Bronchial epithelial cell (primary cell): Measurements from ENCODE around the gene NSDHL. TPM values are rescaled to one million over a fixed set of nuclear protein-coding genes. Genes with fewer than 3 reads are reported as not detected.

Source experiments
- DNase-seq: peaks from one replicate; pipeline ENCODE4 v3.0.0-alpha.2; 2010; ENCODE audit warnings: low read depth
- FAIRE-seq: peaks from 2 replicates; lab custom pipeline; 2011; peaks lifted over from hg19 to GRCh38; lab: Jason Lieb, UNC
- H3K27me3 ChIP-seq: 2 replicates; pipeline ENCODE4 v1.5.1; 2011; ENCODE audit warnings: low read length; ENCODE audit not compliant: control insufficient read depth, insufficient read depth
- H3K36me3 ChIP-seq: 2 replicates; pipeline ENCODE4 v1.5.1; 2011; ENCODE audit warnings: low read length; ENCODE audit not compliant: control insufficient read depth, insufficient read depth
- H3K4me3 ChIP-seq: 2 replicates; pipeline ENCODE4 v1.5.1; 2011; ENCODE audit warnings: mild to moderate bottlenecking, low read depth, low read length, control low read depth
- total RNA-seq: library from RNA; depleted of rRNA; stranded (reverse); fragments of >200 nt; gene quantifications from 2 replicates; pipeline ENCODE4 v1.2.1, GENCODE V29; 2014
- TF ChIP-seq, protein P1 (sequence below): IDR thresholded peaks from 2 replicates; pipeline ENCODE4 v1.5.1; 2011; ENCODE audit warnings: mild to moderate bottlenecking, moderate library complexity, low read length, control low read depth, inconsistent platforms; ENCODE audit not compliant: insufficient read depth, severe bottlenecking

Gene NSDHL
- total RNA-seq, 1 donor from 2014 or later, result 18.4 TPM

DNA sequence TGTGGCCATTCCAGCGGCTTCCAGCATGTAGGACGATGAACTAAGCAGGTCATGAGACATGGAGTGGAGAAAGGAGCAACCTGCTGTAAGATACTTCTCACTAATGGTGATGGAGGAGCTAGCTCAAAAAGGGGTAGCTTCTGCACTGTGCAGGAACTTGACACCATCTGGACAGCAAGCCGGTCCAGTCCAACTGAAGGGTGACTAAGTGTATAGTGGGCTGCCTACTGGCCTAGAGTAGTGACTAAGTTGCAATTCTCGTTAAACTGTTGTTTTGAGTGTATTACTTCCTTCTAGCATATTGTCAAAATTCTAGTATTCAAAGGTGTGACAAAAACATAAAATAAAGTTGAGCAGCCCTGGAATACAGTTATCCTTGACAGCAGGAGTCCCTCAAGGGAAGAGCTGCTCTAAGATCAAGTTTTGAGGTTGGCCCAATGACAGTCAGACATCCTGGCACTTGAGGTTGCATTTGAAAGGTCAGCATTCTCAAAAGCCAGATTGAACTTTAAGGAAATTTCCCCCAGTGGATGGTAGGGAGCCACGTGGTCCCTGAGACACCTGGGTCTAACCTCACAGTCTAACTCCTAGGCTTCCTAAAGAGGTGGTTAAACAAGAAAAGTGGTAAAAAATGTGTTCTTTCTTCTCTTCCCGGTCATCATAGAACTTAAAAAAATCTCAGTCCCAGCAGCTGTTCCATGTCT, 8.3 kb upstream of the NSDHL start:
- no peak for FAIRE-seq
- TF ChIP-seq, protein P1, sequence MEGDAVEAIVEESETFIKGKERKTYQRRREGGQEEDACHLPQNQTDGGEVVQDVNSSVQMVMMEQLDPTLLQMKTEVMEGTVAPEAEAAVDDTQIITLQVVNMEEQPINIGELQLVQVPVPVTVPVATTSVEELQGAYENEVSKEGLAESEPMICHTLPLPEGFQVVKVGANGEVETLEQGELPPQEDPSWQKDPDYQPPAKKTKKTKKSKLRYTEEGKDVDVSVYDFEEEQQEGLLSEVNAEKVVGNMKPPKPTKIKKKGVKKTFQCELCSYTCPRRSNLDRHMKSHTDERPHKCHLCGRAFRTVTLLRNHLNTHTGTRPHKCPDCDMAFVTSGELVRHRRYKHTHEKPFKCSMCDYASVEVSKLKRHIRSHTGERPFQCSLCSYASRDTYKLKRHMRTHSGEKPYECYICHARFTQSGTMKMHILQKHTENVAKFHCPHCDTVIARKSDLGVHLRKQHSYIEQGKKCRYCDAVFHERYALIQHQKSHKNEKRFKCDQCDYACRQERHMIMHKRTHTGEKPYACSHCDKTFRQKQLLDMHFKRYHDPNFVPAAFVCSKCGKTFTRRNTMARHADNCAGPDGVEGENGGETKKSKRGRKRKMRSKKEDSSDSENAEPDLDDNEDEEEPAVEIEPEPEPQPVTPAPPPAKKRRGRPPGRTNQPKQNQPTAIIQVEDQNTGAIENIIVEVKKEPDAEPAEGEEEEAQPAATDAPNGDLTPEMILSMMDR, result no peak

DNA sequence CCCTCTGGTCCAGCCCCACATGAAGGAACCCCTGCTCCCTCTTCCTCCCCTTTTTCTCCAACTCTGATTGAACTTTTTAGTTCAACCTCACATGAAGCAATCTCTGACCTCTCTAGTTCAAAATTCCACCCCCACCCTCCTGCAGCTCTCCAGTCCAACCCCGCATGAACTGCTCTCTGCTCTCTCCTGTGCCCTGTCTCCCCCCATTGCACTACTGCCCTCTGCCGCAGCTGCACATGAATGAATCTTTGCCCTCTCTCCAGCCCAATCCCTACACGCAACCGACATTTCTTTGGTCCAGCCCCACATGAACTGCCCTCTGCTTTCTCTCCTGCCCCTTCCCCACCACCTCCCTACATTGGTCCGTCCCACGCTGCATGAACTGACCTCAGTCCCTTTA, 7.2 kb upstream of the NSDHL start:
- FAIRE-seq (no peak), DNase-seq (no peak)
- no peak overlapping the region for H3K4me3 ChIP-seq
- TF ChIP-seq, protein P1, result no peak
- H3K36me3 ChIP-seq, result no peaks in the 10 kb centered on the region
- no peaks in the 10 kb centered on the region for H3K27me3 ChIP-seq

More for the DNA sequence above, 8.3 kb upstream of the NSDHL start:
- no peaks in the 10 kb centered on the region for H3K27me3 ChIP-seq
- DNase-seq, result no peak
- no peak overlapping the region for H3K4me3 ChIP-seq
- H3K36me3 ChIP-seq, result no peaks in the 10 kb centered on the region

DNA sequence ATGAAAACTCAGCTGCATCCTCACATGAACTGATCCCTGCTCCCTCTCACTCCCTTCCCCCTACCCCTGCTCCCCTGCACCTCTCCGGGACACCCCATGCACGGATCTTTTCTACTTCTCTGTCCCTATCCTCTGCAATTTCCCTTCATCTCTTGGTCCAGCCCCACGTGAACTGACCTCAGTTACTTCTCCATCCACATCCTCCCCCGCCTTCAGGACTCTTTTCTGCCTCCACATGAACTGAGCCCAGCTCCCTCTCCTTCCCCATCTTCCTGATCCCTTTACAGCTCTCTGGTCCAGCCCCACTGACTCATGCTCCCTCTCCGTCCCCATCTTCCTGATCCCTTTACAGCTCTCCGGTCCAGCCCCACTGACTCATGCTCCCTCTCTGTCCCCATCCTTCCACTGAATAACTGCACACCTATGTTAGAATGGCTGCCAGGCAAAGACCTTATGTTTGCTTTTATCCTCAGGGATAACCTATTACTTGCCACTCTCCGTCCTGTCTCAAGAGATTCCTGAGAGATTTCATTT, 6.0 kb upstream of the NSDHL start:
- Histone ChIP-seq H3K36me3 (no peaks in the 10 kb centered on the region), H3K4me3 (no peak overlapping the region), H3K27me3 (no peaks in the 10 kb centered on the region)
- DNase-seq (peak; percentile 66), FAIRE-seq (no peak)
- TF ChIP-seq, protein P1, result no peak

DNA sequence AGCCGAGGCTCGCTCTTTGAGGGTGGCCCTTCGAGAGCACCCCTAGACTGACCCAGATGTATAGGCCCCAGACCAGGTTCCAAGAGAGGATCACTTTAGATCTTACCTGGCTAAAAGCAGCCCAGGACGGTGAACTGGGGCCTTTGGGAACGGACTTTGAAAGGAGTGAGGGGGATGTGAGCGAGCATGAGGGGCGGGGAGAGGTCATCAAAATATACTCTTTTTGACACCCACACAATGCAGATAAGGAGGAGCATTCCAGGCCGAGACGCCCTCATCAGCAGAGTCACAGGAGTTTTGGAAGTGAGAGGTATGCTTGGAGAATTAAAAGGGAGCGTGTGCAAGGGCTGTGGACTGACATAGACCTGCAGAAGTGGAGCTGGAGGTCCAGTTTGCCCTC, 528 bp downstream of the NSDHL start:
- no peaks in the 10 kb centered on the region for H3K27me3 ChIP-seq
- DNase-seq (no peak), FAIRE-seq (no peak)
- TF ChIP-seq, protein P1, result no peak
- peaks cover 2% of the 10 kb centered on the region for H3K36me3 ChIP-seq
- peak overlapping the region; percentile 56 for H3K4me3 ChIP-seq

DNA sequence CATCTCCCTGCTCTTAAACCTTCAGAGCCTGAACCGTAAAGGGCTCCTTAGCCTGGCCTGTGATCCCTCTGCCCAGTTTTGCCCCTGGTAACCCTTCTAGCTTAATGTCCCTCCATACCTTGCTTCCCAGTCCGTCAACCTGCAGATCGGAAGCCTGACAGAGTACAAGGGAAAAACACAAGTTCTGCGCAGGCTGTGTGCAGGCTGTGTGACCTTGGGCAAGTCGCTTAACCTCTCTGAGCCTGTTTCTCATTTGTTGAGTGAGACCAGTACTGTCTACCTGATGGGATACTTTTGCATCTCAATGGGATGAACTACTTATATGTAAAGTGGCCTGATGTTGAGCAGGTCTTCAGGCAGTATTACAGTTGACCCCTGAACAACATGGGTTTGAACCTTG, 1.7 kb downstream of the NSDHL start:
- no peak for FAIRE-seq
- Histone ChIP-seq H3K4me3 (no peak overlapping the region), H3K36me3 (peaks cover 2% of the 10 kb centered on the region), H3K27me3 (no peaks in the 10 kb centered on the region)
- no peak for DNase-seq
- TF ChIP-seq, protein P1, result no peak
